Endothelial cell of umbilical vein (primary cell): ENCODE data around the gene KRTAP1-1.

ENCODE experiments used
- EZH2 ChIP-seq: IDR thresholded peaks from 2 replicates; pipeline ENCODE4 v1.6.1; 2012; ENCODE audit warnings: borderline replicate concordance, low read depth, mild to moderate bottlenecking, moderate library complexity, low read length, inconsistent platforms; ENCODE audit not compliant: severe bottlenecking
- POLR2A ChIP-seq: IDR thresholded peaks from 2 replicates; pipeline ENCODE4 v1.6.1; 2012; ENCODE audit warnings: low read depth, mild to moderate bottlenecking, control low read depth, low read length
- TF ChIP-seq, protein P1 (sequence below), 2 donors: IDR thresholded peaks; 1 replicate in 1 of 2; 2 replicates in 1 of 2; pipeline ENCODE4 v1.5.1; 2011; ENCODE audit warnings: low read length in 2 of 2, mild to moderate bottlenecking in 2 of 2, moderate library complexity in 2 of 2, control low read depth in 1 of 2, inconsistent platforms in 1 of 2, low read depth in 1 of 2; ENCODE audit not compliant: insufficient read depth in 1 of 2; ENCODE audit errors: extremely low read depth in 1 of 2

DNA sequence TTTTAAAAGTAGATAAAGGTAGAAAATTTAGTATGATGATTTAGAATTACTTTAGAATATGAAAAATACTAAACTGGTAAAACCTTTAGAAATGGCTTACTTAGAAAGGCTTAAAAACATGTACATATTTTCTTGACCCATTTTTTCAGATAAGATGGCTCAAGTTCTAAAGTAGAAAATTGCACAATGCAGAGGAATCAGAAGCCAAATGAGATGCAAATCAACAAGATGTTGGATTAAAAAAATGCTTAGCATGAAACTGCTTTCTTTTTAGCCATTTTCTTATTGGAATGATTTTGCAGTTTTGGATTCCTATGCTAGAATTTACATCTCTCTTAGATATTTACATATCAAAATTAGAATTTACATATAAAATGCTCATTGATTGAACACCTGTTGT lies 30.8 kb downstream of the KRTAP1-1 start:
- TF ChIP-seq, protein P1, sequence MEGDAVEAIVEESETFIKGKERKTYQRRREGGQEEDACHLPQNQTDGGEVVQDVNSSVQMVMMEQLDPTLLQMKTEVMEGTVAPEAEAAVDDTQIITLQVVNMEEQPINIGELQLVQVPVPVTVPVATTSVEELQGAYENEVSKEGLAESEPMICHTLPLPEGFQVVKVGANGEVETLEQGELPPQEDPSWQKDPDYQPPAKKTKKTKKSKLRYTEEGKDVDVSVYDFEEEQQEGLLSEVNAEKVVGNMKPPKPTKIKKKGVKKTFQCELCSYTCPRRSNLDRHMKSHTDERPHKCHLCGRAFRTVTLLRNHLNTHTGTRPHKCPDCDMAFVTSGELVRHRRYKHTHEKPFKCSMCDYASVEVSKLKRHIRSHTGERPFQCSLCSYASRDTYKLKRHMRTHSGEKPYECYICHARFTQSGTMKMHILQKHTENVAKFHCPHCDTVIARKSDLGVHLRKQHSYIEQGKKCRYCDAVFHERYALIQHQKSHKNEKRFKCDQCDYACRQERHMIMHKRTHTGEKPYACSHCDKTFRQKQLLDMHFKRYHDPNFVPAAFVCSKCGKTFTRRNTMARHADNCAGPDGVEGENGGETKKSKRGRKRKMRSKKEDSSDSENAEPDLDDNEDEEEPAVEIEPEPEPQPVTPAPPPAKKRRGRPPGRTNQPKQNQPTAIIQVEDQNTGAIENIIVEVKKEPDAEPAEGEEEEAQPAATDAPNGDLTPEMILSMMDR (IDR thresholded peaks at IDR 0.05; ENCODE audit: extremely low read depth in 1 of 2, insufficient read depth in 1 of 2, low read depth in 1 of 2, low read length in 2 of 2) = no peak
- TF ChIP-seq POLR2A = no peak
- TF ChIP-seq EZH2 = no peak
